Activated naive CD4-positive, alpha-beta T cell treated with anti-CD3 and anti-CD28 coated beads, Interleukin-2, amount 50 U/mL, for 16 hours (primary cell): ENCODE data around the gene COX4I1.

ENCODE experiments used
- DNase-seq: peaks from one replicate; pipeline ENCODE4 v3.0.0-alpha.2; 2020

The COX4I1 gene

GRCh38 chr16:85844169-85844481 is 44.6 kb downstream of the COX4I1 start:
- no peak for DNase-seq

DNA sequence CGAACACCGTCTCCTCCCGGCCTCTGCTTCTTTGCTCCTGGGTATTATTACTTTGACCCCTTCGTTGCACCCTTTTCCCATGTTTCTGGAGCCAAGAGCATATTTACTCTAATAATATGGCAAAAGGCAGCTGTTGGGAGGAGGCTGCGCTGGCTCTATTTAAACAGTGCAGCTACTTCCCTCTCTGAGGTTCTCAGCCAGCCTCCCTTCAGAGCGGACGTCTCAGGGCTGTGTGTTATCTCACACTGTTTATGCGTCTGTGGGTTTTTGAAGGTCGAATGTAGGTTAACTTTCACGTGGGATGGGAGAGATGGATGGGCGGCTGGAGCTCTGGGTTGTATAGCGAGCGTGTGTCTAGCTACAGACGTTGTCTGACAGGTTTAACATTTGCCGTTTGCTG is 45.3 kb downstream of the COX4I1 start:
- DNase-seq: no peak

GRCh38 chr16:85845266-85845665 is 45.8 kb downstream of the COX4I1 start:
- DNase-seq: no peak

GRCh38 chr16:85846461-85846860 is 47.0 kb downstream of the COX4I1 start:
- DNase-seq: no peak

GRCh38 chr16:85847036-85847435 is 47.5 kb downstream of the COX4I1 start:
- DNase-seq: no peak

DNA sequence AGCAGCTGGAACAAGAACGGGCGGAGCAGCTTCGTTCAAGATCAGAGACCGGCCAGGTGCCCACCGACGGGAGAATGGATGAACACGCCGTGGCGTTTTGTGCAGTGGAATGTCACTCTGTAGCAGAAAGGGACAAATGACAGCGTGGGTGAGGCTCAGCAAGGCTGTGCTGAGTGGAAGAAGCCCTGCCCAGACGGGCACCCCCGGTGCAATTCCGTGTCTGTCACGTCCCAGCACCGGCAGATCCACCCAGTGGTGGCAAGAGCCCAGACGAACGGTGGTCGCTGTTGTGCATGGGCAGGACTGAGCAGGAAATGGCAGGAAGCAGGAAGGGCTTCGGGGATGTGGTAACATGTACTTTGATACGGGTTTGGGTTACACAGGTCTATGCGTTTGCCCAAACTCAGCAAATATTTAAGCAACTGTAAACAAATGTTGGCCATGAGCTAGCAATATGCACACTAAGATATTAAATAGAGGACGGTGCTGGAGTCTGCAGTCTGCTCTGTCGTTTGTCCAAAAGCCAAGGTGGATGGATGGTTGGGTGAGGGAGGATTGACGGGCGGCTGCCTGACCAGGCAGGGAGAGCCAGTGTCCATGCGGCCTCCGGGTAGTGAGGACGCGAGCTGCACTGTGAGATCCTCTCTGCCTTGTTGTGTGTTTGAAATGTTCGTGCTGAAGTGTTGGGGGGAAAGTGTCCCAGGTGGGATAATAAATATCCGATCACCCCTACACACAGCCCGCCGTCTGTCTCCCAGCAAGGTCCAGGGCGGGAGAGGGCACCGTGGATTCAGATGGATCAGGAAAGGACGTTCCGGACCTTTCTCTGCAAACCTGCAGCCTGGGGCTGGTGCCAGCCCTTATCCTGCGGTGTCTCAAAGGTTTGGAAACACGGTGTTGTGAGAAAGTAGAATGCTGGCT is 48.4 kb downstream of the COX4I1 start:
- no peak for DNase-seq

GRCh38 chr16:85848986-85849385 is 49.5 kb downstream of the COX4I1 start:
- no peak for DNase-seq

DNA sequence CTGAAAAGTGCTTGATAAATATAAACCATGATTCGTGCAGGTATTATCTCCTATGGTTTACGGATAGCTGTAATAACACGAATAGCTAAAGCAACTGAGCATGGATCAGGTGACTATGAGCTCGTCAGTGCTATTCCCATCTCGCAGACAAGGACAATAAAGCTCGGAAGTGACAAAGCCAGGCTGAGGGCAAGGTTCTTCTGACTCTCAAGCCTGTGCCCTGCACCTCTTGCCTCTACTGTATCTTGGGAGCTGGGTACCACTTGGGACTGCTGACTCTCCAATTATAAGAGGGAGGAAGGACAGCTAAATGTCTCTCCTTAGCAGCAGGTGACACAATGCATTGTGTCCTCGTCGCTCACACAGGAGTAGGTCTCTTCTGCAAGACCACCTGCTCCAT is 49.9 kb downstream of the COX4I1 start:
- no peak for DNase-seq

- no peak for DNase-seq
Measured at GRCh38 chr16:85850344-85850880, 50.9 kb downstream of the COX4I1 start.

DNA sequence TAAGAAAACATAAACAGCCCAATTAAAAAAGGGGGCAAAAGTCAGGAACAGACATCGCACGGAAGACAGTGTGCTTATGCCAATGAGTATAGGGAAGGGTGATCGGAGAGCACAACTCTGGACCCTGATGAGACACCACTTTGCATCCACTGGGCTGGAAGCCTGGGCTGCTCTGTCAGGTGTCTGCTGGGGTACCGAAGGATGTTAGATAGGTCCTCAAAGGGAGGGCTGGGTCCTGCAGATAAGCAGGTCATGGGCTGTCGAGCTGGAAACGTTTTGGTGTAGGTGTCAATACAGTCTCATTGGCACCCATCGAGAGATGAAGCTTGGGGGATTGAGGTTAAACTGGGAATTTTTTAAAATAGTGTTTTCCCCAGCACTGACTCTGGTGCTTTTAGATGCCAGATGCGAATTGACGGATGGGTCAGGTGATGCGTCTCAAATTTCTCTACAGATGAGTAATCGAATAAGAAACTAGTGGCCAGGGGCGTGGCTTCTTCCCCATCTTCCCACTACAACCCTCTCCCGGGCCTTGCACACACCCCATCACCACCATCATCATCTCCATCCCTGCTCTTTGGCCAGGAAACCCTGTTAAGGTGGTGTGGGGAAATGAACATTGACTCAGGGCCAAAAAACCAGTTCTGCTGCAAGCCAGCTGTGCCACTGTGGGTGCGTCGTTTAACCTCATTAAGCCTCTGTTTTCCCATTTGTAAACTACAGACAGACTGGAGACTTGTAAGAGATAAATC is 51.7 kb downstream of the COX4I1 start:
- no peak for DNase-seq

DNA sequence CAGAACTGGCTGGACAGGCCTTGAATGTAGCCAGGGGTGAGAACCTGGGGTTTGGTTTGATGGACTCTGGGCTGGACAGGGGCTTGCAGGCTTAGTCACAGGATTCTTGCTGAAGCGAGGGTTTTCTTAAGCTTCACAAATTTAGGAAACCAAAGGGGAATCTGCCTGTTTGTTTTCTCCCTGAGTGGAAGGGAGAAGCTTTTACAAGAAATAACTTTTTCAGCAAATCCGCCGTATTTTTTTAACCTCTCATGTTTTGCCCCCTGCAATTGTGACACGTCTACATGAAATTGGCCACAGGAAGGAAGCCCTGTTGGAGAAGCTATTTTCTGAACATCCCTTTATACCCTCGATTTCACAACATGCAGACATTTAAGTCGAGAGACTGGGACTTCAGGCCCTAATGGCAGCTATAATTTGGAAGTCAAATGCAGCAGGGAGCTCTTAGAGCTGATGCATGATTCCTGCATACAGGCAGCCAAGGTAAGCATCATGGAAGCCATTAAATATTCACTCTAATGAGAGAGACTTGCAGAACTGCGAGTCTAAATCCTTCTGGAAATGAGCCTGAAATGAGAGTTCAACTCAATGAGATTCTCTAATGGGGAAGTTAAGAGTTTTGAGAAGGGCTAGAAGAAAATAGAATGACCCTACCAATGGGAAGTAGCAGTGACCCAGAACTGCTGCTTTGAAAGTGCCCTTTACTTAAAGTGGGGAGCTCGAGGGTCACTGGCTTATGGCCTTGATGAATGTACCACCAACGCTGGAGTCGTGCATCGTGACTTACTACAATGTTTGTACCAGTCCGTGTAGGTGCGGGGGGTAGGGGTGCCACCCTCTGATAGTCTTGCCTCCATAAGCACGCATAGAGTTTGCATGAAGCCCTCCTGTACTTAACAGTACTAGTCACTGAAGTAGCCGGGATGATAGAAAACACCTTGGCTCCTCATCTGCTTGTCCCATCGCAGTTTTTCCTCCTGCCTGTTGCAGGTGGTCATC is 54.4 kb downstream of the COX4I1 start:
- no peak for DNase-seq

GRCh38 chr16:85854935-85855334 is 55.4 kb downstream of the COX4I1 start:
- DNase-seq: no peak

DNA sequence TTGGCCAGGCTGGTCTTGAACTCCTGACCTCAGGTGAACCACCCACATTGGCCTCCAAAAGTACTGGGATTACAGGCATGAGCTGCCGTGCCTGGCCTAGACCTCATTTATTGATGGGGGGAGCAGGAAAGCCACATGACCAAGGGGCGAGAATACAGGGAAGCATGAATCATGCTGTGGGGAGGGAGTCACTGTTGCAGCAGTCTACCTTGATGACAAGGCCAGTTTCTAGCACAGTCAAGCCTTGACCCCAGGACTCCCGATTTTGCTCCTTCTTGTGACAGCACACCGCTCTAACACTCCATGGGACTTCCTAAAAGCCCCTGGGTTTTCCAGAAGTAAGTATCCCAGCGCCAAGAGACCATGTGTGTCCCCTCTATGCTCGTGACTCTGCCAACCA is 56.6 kb downstream of the COX4I1 start:
- no peak for DNase-seq

- no peak for DNase-seq
Measured at GRCh38 chr16:85856585-85856984, 57.1 kb downstream of the COX4I1 start.
